AG09319 (cell line): ENCODE results near the gene STRN.
"Not testable (repeated sequence)": the region's sequence is repeated elsewhere in the genome, so short reads cannot be mapped to it uniquely, and the experiment has no call there.

Experiments used
- DNase-seq: peaks from one replicate; pipeline ENCODE4 v3.0.0-alpha.2; 2010; ENCODE audit warnings: low read depth; ENCODE audit errors: extremely low read depth
- TF ChIP-seq, protein P1 (sequence below): IDR thresholded peaks from 2 replicates; pipeline ENCODE4 v1.5.1; 2011; ENCODE audit warnings: low read depth, mild to moderate bottlenecking, inconsistent platforms, low read length, moderate library complexity

The STRN gene

DNA sequence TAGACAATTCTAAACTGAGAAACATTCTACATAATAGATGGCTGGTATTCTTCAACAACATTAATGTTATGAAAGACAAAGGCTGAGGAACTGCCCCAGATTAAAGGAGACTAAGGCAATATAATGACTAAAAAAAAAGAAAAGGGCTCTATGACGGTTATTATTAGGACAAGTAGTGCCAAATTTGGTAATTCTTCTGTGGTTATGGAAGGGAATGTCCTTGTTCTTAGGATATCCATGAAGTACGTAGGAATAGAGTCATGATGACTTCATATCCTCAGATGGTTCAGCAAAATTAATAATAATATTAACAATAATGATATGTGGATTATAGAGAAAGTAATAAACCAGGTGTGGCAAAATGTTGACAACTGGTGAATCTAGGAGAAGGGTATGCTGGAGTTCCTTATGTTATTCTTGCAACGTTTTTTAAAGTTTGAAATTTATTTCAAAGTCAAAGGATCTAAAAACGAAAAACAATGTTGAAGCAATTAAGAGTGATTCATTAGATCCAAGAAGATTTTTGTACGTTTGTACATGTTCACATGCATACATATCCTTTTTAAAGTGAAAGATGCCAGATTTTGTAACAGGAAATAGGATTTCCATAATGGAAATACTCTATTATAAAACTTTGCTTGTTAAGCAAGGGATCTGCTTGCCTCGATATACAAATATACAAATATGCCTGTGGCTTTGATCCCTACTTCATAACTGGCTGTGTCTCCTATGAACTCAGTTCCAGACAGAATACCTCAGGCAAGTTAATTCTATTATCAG is 27.7 kb upstream of the STRN start:
- TF ChIP-seq, protein P1, sequence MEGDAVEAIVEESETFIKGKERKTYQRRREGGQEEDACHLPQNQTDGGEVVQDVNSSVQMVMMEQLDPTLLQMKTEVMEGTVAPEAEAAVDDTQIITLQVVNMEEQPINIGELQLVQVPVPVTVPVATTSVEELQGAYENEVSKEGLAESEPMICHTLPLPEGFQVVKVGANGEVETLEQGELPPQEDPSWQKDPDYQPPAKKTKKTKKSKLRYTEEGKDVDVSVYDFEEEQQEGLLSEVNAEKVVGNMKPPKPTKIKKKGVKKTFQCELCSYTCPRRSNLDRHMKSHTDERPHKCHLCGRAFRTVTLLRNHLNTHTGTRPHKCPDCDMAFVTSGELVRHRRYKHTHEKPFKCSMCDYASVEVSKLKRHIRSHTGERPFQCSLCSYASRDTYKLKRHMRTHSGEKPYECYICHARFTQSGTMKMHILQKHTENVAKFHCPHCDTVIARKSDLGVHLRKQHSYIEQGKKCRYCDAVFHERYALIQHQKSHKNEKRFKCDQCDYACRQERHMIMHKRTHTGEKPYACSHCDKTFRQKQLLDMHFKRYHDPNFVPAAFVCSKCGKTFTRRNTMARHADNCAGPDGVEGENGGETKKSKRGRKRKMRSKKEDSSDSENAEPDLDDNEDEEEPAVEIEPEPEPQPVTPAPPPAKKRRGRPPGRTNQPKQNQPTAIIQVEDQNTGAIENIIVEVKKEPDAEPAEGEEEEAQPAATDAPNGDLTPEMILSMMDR, result no peak
- DNase-seq, result no peak

GRCh38 chr2:36988008-36988407 is 21.7 kb upstream of the STRN start:
- TF ChIP-seq, protein P1, result no peak
- no peak for DNase-seq

GRCh38 chr2:36982467-36982866 is 16.1 kb upstream of the STRN start:
- no peak for DNase-seq
- TF ChIP-seq, protein P1, result no peak

GRCh38 chr2:36981911-36982310 is 15.6 kb upstream of the STRN start:
- no peak for DNase-seq
- TF ChIP-seq, protein P1, result no peak

DNA sequence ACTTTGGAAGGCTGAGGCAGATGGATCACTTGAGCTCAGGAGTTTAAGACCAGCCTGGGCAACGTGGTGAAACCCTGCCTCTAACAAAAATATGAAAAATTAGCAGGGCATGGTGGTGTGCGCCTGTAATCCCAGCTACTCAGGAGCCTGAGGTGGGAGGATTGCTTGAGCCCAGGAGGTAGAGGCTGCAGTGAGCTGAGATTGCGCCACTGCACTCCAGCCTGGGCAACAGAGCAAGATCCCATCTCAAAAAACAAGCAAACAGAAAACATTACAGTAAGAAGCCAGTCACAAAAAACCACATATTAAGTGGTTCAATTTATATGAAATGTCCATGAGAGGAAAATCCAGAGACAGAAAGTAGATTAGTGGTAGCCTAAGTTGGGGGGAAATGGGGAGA is 12.7 kb upstream of the STRN start:
- not testable (repeated sequence) for DNase-seq

- no peak for DNase-seq
Measured at GRCh38 chr2:36976065-36976464, 9.7 kb upstream of the STRN start.

GRCh38 chr2:36975306-36975705 is 9.0 kb upstream of the STRN start:
- TF ChIP-seq, protein P1, result no peak
- DNase-seq, result no peak

More at GRCh38 chr2:36976065-36976464, 9.7 kb upstream of the STRN start:
- TF ChIP-seq, protein P1, result no peak

DNA sequence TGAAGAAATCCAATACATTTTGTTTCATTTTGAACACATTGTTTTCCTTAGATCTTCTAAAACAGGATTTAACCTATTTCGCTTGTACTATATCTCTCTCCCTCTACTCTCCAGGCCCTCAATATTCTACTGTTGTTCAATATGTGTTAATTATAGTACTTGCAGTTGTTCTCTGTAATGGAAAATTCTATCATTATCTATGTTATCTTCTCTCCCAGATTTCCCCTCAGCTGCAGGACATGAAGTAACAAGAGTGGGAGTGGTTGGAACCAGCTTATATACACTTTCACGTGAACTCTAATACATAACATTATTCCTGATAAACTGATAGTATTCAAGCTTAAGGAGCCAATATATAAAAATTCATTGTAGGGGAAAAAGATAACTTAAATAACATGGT is 7.0 kb upstream of the STRN start:
- TF ChIP-seq, protein P1, result no peak
- no peak for DNase-seq
